ENCODE data around the gene SARDH. TPM values are rescaled to one million over a fixed set of nuclear protein-coding genes. Genes with fewer than 3 reads are reported as not detected.

SARDH gene
- total RNA-seq, 5 donors from 2014 or later (not counting 1 experiment from before 2014, with no cell fraction given), result 8.8 to 34.4 (median 23.8) TPM

DNA sequence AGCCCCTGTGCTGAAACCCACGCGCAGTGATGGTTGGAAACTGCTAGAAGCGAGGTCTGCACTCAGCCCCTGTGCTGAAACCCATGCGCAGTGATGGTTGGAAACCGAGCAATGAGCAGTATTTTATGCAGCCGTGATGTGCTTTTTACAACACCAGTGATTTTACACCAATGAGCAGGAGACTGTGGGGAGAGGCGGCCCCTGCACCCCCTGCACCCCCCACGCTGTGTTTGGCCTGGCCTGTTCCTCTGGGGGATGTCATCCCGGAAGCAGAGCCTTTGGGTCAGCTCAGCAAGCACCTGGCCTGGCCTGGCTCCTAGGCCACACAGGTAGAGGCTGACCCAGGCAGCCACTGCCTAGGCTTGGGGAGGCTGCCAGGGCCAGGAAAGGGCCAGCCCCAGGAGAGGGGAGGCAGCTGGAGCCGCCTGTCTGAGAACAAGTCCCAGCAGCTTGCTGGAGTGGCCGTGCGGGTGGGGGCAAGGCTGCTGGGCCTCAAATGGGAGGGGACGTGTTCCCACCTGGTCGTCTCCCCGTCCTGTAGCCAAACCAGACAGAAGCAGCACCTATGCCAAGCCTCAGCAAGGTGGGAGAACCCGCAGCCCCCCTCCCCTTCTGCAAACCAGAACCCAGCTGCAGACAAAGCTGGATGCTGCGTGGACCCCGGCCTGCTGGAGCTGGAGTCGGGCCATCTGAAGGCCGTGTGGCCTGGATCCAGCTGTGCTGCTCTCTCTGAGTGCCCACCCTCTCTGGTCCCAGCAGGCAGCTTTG is 55.1 kb downstream of the SARDH start:
- no peaks in the 10 kb centered on the region for H3K27me3 ChIP-seq (replicated peaks in 1 of 2; ENCODE audit: control insufficient read depth in 2 of 2, extremely low read depth in 1 of 2, insufficient read depth in 2 of 2, low read length in 1 of 2)
- H3K9me3 ChIP-seq, result no peaks in the 10 kb centered on the region
- Mint-ChIP-seq H3K4me1 (peaks cover 40 to 62% (median 47%) of the 10 kb centered on the region in 3 donors), H3K9me3 (no peaks in the 10 kb centered on the region), H3K36me3 (no peaks in the 10 kb centered on the region), H3K4me3 (peak overlapping the region; percentile 69 to 84 (median 69)), H3K27ac (peak overlapping the region; percentile 100), H3K27me3 (no peaks in the 10 kb centered on the region)
- ChIA-PET POLR2A (interaction anchor here (0.6 to 1.6 kb wide), 3 partner anchors 18 to 20 kb away, joined by 3 to 8 read pairs (median 3); no protein-coding TSS in a partner anchor), CTCF (interaction anchor here in 1 of 2 donors (1.0 to 1.5 kb wide), 5 partner anchors 18 to 44 kb away, joined by 3 to 7 read pairs (median 3); no protein-coding TSS in a partner anchor)
- peak overlapping the region; percentile 25 to 33 for H3K4me3 ChIP-seq (ENCODE audit: control insufficient read depth in 1 of 2, extremely low read depth in 1 of 2, low read length in 1 of 2)
- H3K4me1 ChIP-seq (ENCODE audit: control insufficient read depth in 1 of 2, extremely low read depth in 1 of 2, insufficient read depth in 2 of 2, low read length in 2 of 2), result peaks cover 41 to 84% of the 10 kb centered on the region in 2 experiments
- ATAC-seq (replicated peaks in 1 of 4) (peak in 3 of 4 experiments; percentile 8 to 9 (median 8)), DNase-seq (peak in 6 of 35 experiments; percentile 14 to 53 (median 19))
- H3K36me3 ChIP-seq (ENCODE audit: control insufficient read depth in 2 of 2, extremely low read depth in 1 of 2, insufficient read depth in 1 of 2, low read length in 1 of 2), result peaks cover 3 to 9% of the 10 kb centered on the region in 2 donors
- H3K27ac ChIP-seq (ENCODE audit: low read length), result peak overlapping the region; percentile 93
- 42% methylated on average over 19 of the region's 20 CpGs for WGBS (ENCODE audit: insufficient coverage)

DNA sequence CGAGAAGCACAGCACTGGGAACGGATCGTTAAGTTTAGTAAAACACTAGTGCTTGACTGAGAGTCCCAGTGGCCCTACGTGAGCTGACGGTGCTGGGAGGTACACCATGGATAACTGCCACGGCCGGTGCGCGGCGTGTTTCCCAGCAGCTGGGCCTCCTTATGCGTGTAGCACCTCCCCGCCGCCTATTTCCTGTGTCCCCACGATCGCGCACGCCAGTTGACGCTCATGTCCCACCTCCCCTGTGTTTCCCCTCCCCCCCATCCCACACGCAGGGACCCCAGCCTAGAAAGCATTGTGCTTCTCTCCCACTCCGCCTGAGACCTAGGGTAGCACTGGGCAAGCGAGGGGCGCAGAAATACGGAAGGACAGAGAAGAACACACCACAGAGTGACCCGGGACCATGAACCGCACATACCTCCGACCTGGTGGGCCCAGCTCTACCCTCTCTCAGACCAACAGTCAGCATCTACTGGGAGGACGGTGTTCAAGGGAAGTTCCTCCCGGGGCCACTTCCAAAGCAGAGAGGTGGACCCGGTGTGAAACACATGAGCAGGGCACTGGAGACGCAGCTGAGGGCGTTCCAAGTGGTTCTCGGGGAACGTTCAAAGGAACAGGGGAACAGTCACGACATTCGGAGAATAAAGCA is 56.4 kb downstream of the SARDH start:
- H3K9me3 ChIP-seq, result no peaks in the 10 kb centered on the region
- H3K27ac Mint-ChIP-seq, result peak overlapping the region; percentile 79 to 81
- H3K4me1 ChIP-seq (ENCODE audit: control insufficient read depth in 1 of 2, extremely low read depth in 1 of 2, insufficient read depth in 2 of 2, low read length in 2 of 2), result peaks cover 48 to 95% of the 10 kb centered on the region in 2 experiments
- no peaks in the 10 kb centered on the region for H3K27me3 ChIP-seq (replicated peaks in 1 of 2; ENCODE audit: control insufficient read depth in 2 of 2, extremely low read depth in 1 of 2, insufficient read depth in 2 of 2, low read length in 1 of 2)
- H3K36me3 ChIP-seq (ENCODE audit: control insufficient read depth in 2 of 2, extremely low read depth in 1 of 2, insufficient read depth in 1 of 2, low read length in 1 of 2), result peaks cover 3 to 9% of the 10 kb centered on the region in 2 donors
- 93% methylated on average over 23 of the region's 35 CpGs for WGBS (ENCODE audit: insufficient coverage)
- H3K4me3 ChIP-seq (ENCODE audit: control insufficient read depth in 1 of 2, extremely low read depth in 1 of 2, low read length in 1 of 2), result no peak overlapping the region
- H3K27ac ChIP-seq (ENCODE audit: low read length), result no peak overlapping the region
- H3K4me3 Mint-ChIP-seq, result peak overlapping the region in 1 of 3 donors; percentile 55
- no peaks in the 10 kb centered on the region for H3K9me3 Mint-ChIP-seq
- no peaks in the 10 kb centered on the region for H3K27me3 Mint-ChIP-seq
- no peak for ATAC-seq (replicated peaks in 1 of 4)
- CTCF ChIA-PET, result no interaction called here
- H3K4me1 Mint-ChIP-seq, result peaks cover 51 to 73% (median 57%) of the 10 kb centered on the region in 3 donors
- no peak for DNase-seq
- no peaks in the 10 kb centered on the region for H3K36me3 Mint-ChIP-seq
- POLR2A ChIA-PET, result no interaction called here

DNA sequence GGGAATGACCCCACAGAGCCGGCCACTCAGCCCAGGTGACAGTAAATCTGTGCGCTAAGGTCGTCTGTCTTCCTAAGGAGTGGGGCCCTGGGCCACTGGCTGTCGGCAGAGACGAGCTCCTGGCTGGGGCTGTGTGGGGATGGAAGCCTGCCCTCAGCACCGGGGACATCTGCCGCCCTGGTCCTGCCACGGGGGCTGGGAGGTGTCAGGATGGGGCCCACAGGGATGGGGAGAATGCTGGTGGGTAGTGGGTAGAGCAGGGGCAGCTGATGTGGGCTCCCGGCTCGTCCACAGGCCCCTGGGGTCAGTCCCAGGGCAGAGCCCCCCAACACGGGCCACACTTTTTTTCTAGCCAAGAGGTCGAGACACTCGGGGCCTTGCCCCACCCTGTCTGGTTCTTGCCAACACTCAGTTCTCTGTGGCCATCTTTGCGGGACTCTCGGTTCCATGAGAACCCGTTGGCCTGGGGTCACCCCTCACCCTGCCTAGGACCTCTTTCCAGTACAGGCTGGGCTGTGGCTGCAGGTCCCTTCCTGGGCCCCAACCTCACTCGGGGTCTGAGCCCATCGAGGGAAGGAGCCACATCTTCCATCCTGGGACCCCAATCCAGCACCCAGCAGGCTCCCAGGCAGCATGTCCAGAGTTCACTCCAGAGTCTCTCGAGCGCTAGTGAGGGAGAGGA is 57.0 kb downstream of the SARDH start:
- H3K4me1 ChIP-seq (ENCODE audit: control insufficient read depth in 1 of 2, extremely low read depth in 1 of 2, insufficient read depth in 2 of 2, low read length in 2 of 2), result peaks cover 54 to 96% of the 10 kb centered on the region in 2 experiments
- no peak for DNase-seq
- H3K4me1 Mint-ChIP-seq, result peaks cover 52 to 74% (median 64%) of the 10 kb centered on the region in 3 donors

DNA sequence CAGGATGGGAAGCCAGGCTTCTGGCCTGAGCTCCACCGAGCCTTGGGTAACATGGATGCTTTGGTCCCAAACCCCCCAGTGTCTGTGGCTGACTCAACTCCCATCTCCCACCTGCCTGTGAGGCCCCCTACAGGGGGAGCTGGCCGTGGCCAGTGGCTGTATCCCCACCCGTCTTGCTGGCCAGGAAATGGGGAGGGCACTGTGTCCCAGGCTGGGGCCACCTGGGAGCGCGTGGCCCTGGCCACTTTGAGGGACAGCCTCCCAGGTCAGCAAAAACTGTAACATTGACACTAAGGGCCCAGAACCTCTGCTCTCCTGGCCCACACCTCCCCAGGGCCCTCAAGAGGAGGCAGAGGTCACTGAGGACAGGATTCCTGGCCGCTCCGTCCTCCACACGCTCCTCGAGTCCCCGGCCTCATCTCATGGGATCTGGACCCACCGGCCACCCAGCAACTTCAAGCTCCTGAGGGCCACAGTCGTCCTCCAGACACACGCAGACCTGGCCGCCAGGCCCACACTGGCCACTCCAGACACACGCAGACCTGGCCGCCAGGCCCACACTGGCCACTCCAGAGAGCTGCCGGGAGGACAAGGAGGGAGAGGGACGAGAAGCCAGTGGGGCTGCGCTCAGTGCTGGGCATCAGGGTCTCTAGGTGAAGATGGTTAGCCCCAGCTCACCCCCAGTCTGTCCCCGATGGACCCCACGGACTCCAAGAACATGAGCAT is 57.7 kb downstream of the SARDH start:
- H3K27me3 ChIP-seq (replicated peaks in 1 of 2; ENCODE audit: control insufficient read depth in 2 of 2, extremely low read depth in 1 of 2, insufficient read depth in 2 of 2, low read length in 1 of 2), result no peaks in the 10 kb centered on the region
- H3K9me3 Mint-ChIP-seq, result no peaks in the 10 kb centered on the region
- POLR2A ChIA-PET, result no interaction called here
- H3K4me3 Mint-ChIP-seq, result no peak overlapping the region
- H3K27ac ChIP-seq (ENCODE audit: low read length), result no peak overlapping the region
- peaks cover 56 to 97% of the 10 kb centered on the region in 2 experiments for H3K4me1 ChIP-seq (ENCODE audit: control insufficient read depth in 1 of 2, extremely low read depth in 1 of 2, insufficient read depth in 2 of 2, low read length in 2 of 2)
- CTCF ChIA-PET, result no interaction called here
- no peaks in the 10 kb centered on the region for H3K36me3 Mint-ChIP-seq
- no peak overlapping the region for H3K4me3 ChIP-seq (ENCODE audit: control insufficient read depth in 1 of 2, extremely low read depth in 1 of 2, low read length in 1 of 2)
- peak overlapping the region; percentile 31 to 71 for H3K27ac Mint-ChIP-seq
- 80% methylated on average over 19 of the region's 21 CpGs for WGBS (ENCODE audit: insufficient coverage)
- H3K36me3 ChIP-seq (ENCODE audit: control insufficient read depth in 2 of 2, extremely low read depth in 1 of 2, insufficient read depth in 1 of 2, low read length in 1 of 2), result peaks cover 3 to 9% of the 10 kb centered on the region in 2 donors
- DNase-seq, result no peak
- peaks cover 56 to 77% (median 71%) of the 10 kb centered on the region in 3 donors for H3K4me1 Mint-ChIP-seq
- no peaks in the 10 kb centered on the region for H3K9me3 ChIP-seq
- no peak for ATAC-seq (replicated peaks in 1 of 4)
- H3K27me3 Mint-ChIP-seq, result no peaks in the 10 kb centered on the region

More for the DNA sequence above, 57.0 kb downstream of the SARDH start:
- H3K27me3 ChIP-seq (replicated peaks in 1 of 2; ENCODE audit: control insufficient read depth in 2 of 2, extremely low read depth in 1 of 2, insufficient read depth in 2 of 2, low read length in 1 of 2), result no peaks in the 10 kb centered on the region
- H3K27me3 Mint-ChIP-seq, result no peaks in the 10 kb centered on the region
- ATAC-seq (replicated peaks in 1 of 4), result no peak
- 90% methylated on average over 18 of the region's 20 CpGs for WGBS (ENCODE audit: insufficient coverage)
- no peaks in the 10 kb centered on the region for H3K9me3 ChIP-seq
- no peak overlapping the region for H3K4me3 ChIP-seq (ENCODE audit: control insufficient read depth in 1 of 2, extremely low read depth in 1 of 2, low read length in 1 of 2)
- H3K27ac ChIP-seq (ENCODE audit: low read length), result no peak overlapping the region
- no peaks in the 10 kb centered on the region for H3K36me3 Mint-ChIP-seq
- ChIA-PET CTCF (no interaction called here), POLR2A (no interaction called here)
- no peak overlapping the region for H3K4me3 Mint-ChIP-seq
- H3K27ac Mint-ChIP-seq, result peak overlapping the region; percentile 6 to 52
- no peaks in the 10 kb centered on the region for H3K9me3 Mint-ChIP-seq
- peaks cover 3 to 9% of the 10 kb centered on the region in 2 donors for H3K36me3 ChIP-seq (ENCODE audit: control insufficient read depth in 2 of 2, extremely low read depth in 1 of 2, insufficient read depth in 1 of 2, low read length in 1 of 2)

DNA sequence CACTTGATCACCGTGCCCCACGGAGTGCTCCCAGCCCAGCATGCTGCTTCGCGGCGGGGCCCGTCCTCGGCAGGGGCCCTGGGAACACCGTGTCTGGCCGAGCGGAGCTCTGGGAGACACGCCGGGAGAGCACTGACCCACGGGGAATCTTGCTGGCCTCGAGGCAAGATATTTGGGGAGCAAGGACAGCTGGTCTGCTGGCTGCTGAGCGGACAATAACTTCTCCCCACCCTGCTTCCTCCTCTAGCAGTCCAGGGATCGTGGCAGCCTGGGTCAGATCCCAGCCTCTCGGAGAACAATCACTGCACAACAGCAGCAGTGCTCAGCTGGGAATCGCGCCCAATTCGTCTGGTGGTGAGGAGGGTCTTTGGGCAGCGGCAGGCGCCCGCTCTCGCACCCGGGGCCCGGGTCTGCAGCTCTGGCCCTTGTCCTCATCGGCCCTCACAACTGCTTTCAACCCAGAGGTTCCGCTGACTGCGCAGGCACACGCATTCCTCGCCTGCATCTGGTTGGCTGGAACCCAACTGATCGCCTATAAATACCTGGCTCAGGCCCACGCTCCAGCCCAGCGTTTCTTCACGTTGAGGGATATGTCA is 58.6 kb downstream of the SARDH start:
- Mint-ChIP-seq H3K9me3 (no peaks in the 10 kb centered on the region), H3K4me1 (peaks cover 60 to 73% (median 68%) of the 10 kb centered on the region in 3 donors), H3K4me3 (no peak overlapping the region), H3K36me3 (no peaks in the 10 kb centered on the region), H3K27ac (peak overlapping the region in 1 of 2 donors; percentile 52), H3K27me3 (no peaks in the 10 kb centered on the region)
- WGBS (ENCODE audit: insufficient coverage), result 97% methylated on average over 30 of the region's 35 CpGs
- DNase-seq (no peak), ATAC-seq (replicated peaks in 1 of 4) (no peak)
- POLR2A ChIA-PET, result no interaction called here
- no peak overlapping the region for H3K4me3 ChIP-seq (ENCODE audit: control insufficient read depth in 1 of 2, extremely low read depth in 1 of 2, low read length in 1 of 2)
- H3K36me3 ChIP-seq (ENCODE audit: control insufficient read depth in 2 of 2, extremely low read depth in 1 of 2, insufficient read depth in 1 of 2, low read length in 1 of 2), result peaks cover 3 to 9% of the 10 kb centered on the region in 2 donors
- H3K27me3 ChIP-seq (replicated peaks in 1 of 2; ENCODE audit: control insufficient read depth in 2 of 2, extremely low read depth in 1 of 2, insufficient read depth in 2 of 2, low read length in 1 of 2), result no peaks in the 10 kb centered on the region
- peaks cover 49 to 97% of the 10 kb centered on the region in 2 experiments for H3K4me1 ChIP-seq (ENCODE audit: control insufficient read depth in 1 of 2, extremely low read depth in 1 of 2, insufficient read depth in 2 of 2, low read length in 2 of 2)
- no peak overlapping the region for H3K27ac ChIP-seq (ENCODE audit: low read length)
- CTCF ChIA-PET, result no interaction called here
- no peaks in the 10 kb centered on the region for H3K9me3 ChIP-seq
